ENCODE data around the gene AGFG2. TPM values are rescaled to one million over a fixed set of nuclear protein-coding genes. Genes with fewer than 3 reads are reported as not detected.

The AGFG2 gene
- polyA plus RNA-seq, 3 donors from 2014 or later: 7.1 to 20.7 (median 12.0) TPM

GRCh38 chr7:100584054-100584682, 45.2 kb downstream of the AGFG2 start:
- peaks cover 0 to 5% (median 0%) of the 10 kb centered on the region in 3 donors for H3K36me3 Mint-ChIP-seq
- H3K9me3 Mint-ChIP-seq: no peaks in the 10 kb centered on the region
- H3K4me1 Mint-ChIP-seq: peaks cover 44 to 51% of the 10 kb centered on the region in 2 donors
- peak overlapping the region; percentile 95 to 99 (median 97) for H3K27ac Mint-ChIP-seq
- peak overlapping the region; percentile 90 to 99 (median 98) for H3K4me3 Mint-ChIP-seq
- peaks cover 13 to 24% (median 16%) of the 10 kb centered on the region in 3 donors for H3K27me3 Mint-ChIP-seq (ENCODE audit: low read depth in 3 of 3)
- no peak for DNase-seq

GRCh38 chr7:100584683-100585510, 45.9 kb downstream of the AGFG2 start:
- peaks cover 44 to 51% of the 10 kb centered on the region in 2 donors for H3K4me1 Mint-ChIP-seq
- no peaks in the 10 kb centered on the region for H3K9me3 Mint-ChIP-seq
- H3K4me3 Mint-ChIP-seq: peak overlapping the region; percentile 90 to 99 (median 98)
- peaks cover 13 to 26% (median 16%) of the 10 kb centered on the region in 3 donors for H3K27me3 Mint-ChIP-seq (ENCODE audit: low read depth in 3 of 3)
- H3K36me3 Mint-ChIP-seq: peaks cover 0 to 5% (median 0%) of the 10 kb centered on the region in 3 donors
- peak overlapping the region; percentile 91 to 98 (median 96) for H3K27ac Mint-ChIP-seq
- no peak for DNase-seq

- Mint-ChIP-seq H3K27me3 (ENCODE audit: low read depth in 3 of 3) (peaks cover 13 to 27% (median 16%) of the 10 kb centered on the region in 3 donors), H3K36me3 (peaks cover 0 to 5% (median 0%) of the 10 kb centered on the region in 3 donors), H3K9me3 (no peaks in the 10 kb centered on the region), H3K4me3 (peak within 1 kb of the TSS; percentile 90 to 99 (median 98)), H3K4me1 (peaks cover 44 to 51% of the 10 kb centered on the region in 2 donors), H3K27ac (peak within 1 kb of the TSS; percentile 91 to 98 (median 96))
- peak in 2 of 3 donors; percentile 62 to 69 for DNase-seq
Observed at GRCh38 chr7:100585511-100586265, 46.7 kb downstream of the AGFG2 start, which contains the start of gene LRCH4. TSS of gene LRCH4 (minus strand) at chr7:100586129. CDS start at chr7:100586100, 29 bp downstream.

DNA sequence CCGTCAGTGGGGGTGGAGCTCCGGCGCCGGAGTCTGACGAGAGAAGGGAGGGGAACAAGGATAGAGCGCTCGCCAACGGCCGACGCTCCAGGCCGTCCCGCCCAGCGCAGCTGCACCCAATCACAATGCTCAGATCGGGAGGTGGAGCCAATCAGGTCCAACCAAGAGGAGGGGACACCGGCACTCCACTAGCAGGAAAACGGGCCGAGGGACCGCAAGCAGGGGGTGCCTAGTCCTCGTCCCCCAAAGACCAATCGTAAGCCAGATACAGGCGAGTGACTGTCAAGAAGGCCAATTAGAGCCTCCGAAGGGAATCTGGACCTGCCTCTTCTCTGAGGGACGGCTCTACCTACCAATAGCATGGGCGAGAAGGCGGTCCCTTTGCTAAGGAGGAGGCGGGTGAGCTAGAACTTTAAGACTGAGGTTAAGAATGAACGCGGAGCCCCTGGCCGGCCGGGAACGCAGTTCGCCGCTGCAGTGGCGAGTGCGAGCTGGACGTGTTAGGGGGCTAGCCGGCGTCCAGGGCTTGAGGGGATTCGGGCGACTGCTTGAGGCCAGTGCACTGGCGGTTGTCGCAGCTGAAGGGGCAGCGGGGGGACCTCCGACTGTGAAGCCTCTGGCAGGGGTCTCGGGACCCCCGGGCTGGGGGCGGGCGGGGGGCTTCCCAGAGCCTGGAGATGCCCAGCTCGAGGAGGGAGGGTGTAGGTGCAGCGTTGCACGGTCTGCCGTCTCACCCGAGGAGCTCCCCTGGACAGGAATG, 47.4 kb downstream of the AGFG2 start, which contains the start of gene FBXO24:
Gene FBXO24 (plus strand): TSS at position 63 of the 760 bp plus-strand sequence. CDS start 298 bp downstream, at position 361.
- peak within 1 kb of the TSS; percentile 90 to 99 (median 98) for H3K4me3 Mint-ChIP-seq
- no peaks in the 10 kb centered on the region for H3K9me3 Mint-ChIP-seq
- H3K27me3 Mint-ChIP-seq (ENCODE audit: low read depth in 3 of 3): peaks cover 13 to 28% (median 16%) of the 10 kb centered on the region in 3 donors
- peak within 1 kb of the TSS; percentile 91 to 98 (median 96) for H3K27ac Mint-ChIP-seq
- H3K4me1 Mint-ChIP-seq: peaks cover 44 to 51% of the 10 kb centered on the region in 2 donors
- DNase-seq: peak; percentile 99 to 100 (median 100)
- H3K36me3 Mint-ChIP-seq: peaks cover 0 to 5% (median 0%) of the 10 kb centered on the region in 3 donors

DNA sequence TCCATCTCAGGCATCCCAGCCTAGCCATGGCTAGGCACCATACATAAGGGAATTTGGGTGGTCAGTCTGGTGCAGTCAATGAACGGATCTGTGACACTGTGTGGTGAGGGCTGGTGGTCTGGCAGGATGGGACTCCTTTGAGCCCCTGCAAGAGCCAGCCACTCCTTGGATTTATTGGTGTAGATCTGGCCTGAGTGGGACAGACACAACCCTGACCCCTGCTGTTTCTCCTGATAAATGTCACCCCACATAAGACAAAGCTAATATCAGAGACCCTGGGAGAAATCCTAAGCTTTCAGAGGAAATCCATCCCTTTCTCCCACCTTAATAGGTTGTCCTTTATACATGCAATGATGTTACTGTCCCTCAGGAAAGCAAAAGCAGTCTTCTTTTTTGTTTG, 49.4 kb downstream of the AGFG2 start:
- H3K36me3 Mint-ChIP-seq: peaks cover 0 to 5% (median 0%) of the 10 kb centered on the region in 3 donors
- H3K4me3 Mint-ChIP-seq: peak overlapping the region; percentile 29 to 72 (median 66)
- no peaks in the 10 kb centered on the region for H3K9me3 Mint-ChIP-seq
- no peak overlapping the region for H3K27ac Mint-ChIP-seq
- DNase-seq: no peak
- peaks cover 31 to 38% of the 10 kb centered on the region in 2 donors for H3K4me1 Mint-ChIP-seq
- peaks cover 11 to 25% (median 17%) of the 10 kb centered on the region in 3 donors for H3K27me3 Mint-ChIP-seq (ENCODE audit: low read depth in 3 of 3)

- peaks cover 8 to 18% (median 15%) of the 10 kb centered on the region in 3 donors for H3K27me3 Mint-ChIP-seq (ENCODE audit: low read depth in 3 of 3)
- H3K4me1 Mint-ChIP-seq: peaks cover 22 to 27% of the 10 kb centered on the region in 2 donors
- H3K9me3 Mint-ChIP-seq: no peaks in the 10 kb centered on the region
- DNase-seq: no peak
- H3K4me3 Mint-ChIP-seq: no peak overlapping the region
- H3K27ac Mint-ChIP-seq: no peak overlapping the region
- peaks cover 0 to 5% (median 0%) of the 10 kb centered on the region in 3 donors for H3K36me3 Mint-ChIP-seq
Observed at GRCh38 chr7:100589341-100589947, 50.4 kb downstream of the AGFG2 start.

GRCh38 chr7:100590077-100590737, 51.2 kb downstream of the AGFG2 start:
- Mint-ChIP-seq H3K4me3 (no peak overlapping the region), H3K27me3 (ENCODE audit: low read depth in 3 of 3) (peaks cover 8 to 16% (median 13%) of the 10 kb centered on the region in 3 donors), H3K27ac (no peak overlapping the region), H3K9me3 (no peaks in the 10 kb centered on the region), H3K4me1 (peaks cover 14 to 20% of the 10 kb centered on the region in 2 donors), H3K36me3 (peaks cover 0 to 3% (median 0%) of the 10 kb centered on the region in 3 donors)
- no peak for DNase-seq

DNA sequence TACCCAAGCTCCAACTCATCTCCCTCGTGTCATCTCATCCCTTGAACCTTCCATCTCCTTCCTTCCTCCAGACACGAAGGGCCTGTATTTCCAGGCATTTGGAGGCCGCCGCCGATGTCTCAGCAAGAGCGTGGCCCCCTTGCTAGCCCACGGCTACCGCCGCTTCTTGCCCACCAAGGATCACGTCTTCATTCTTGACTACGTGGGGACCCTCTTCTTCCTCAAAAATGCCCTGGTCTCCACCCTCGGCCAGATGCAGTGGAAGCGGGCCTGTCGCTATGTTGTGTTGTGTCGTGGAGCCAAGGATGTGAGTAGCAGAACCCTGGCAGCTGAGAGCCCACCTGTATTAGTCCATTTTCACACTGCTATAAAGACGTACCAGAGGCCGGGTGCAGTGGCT, 52.6 kb downstream of the AGFG2 start:
- Mint-ChIP-seq H3K4me1 (peaks cover 7 to 11% of the 10 kb centered on the region in 2 donors), H3K36me3 (no peaks in the 10 kb centered on the region), H3K27ac (no peak overlapping the region), H3K9me3 (no peaks in the 10 kb centered on the region), H3K27me3 (ENCODE audit: low read depth in 3 of 3) (peaks cover 0 to 6% (median 4%) of the 10 kb centered on the region in 3 donors), H3K4me3 (no peak overlapping the region)
- no peak for DNase-seq

DNA sequence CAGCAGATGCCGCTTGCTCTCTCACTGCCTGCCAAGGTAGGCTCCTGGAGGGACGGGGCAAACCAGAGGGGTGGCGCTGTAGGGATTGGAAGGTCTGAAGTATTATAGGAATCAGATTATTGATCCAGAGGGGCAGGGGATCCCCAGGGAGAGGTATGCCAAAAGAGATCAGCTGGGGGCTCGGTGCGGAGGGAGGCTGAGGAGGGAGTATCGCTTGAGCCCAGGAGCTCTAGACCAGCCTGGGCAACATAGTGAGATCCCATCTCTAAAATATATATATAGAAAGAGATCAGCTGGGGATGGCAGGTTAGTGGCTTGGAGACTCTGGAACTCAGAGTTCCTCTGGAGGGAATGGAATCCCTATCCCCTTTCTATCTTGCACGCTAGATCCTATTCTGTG, 56.2 kb downstream of the AGFG2 start:
- no peaks in the 10 kb centered on the region for H3K9me3 Mint-ChIP-seq
- no peak overlapping the region for H3K27ac Mint-ChIP-seq
- peaks cover 0 to 6% (median 5%) of the 10 kb centered on the region in 3 donors for H3K27me3 Mint-ChIP-seq (ENCODE audit: low read depth in 3 of 3)
- DNase-seq: no peak
- no peaks in the 10 kb centered on the region for H3K36me3 Mint-ChIP-seq
- peaks cover 0 to 5% of the 10 kb centered on the region in 2 donors for H3K4me1 Mint-ChIP-seq
- no peak overlapping the region for H3K4me3 Mint-ChIP-seq

- H3K27ac Mint-ChIP-seq: peak overlapping the region in 1 of 6 donors; percentile 6
Observed at GRCh38 chr7:100598425-100598824, 59.4 kb downstream of the AGFG2 start.

GRCh38 chr7:100599911-100600729, 61.1 kb downstream of the AGFG2 start:
- DNase-seq: no peak
- H3K27ac Mint-ChIP-seq: no peak overlapping the region
- H3K4me3 Mint-ChIP-seq: no peak overlapping the region
- no peaks in the 10 kb centered on the region for H3K9me3 Mint-ChIP-seq
- peaks cover 13 to 17% of the 10 kb centered on the region in 2 donors for H3K4me1 Mint-ChIP-seq
- no peaks in the 10 kb centered on the region for H3K36me3 Mint-ChIP-seq
- H3K27me3 Mint-ChIP-seq (ENCODE audit: low read depth in 3 of 3): peaks cover 0 to 7% (median 2%) of the 10 kb centered on the region in 3 donors

More at GRCh38 chr7:100598425-100598824, 59.4 kb downstream of the AGFG2 start:
- DNase-seq: no peak
- Mint-ChIP-seq H3K4me3 (no peak overlapping the region), H3K4me1 (peaks cover 4 to 7% of the 10 kb centered on the region in 2 donors), H3K36me3 (no peaks in the 10 kb centered on the region), H3K27me3 (ENCODE audit: low read depth in 3 of 3) (peaks cover 0 to 4% (median 2%) of the 10 kb centered on the region in 3 donors), H3K9me3 (no peaks in the 10 kb centered on the region)
